GM19395 (cell line): ENCODE results near the gene ANKRD31.

Experiments
- ATAC-seq: cut with Tn5 transposase; IDR thresholded peaks from one replicate; pipeline ENCODE4 v1.9.1; 2021; ENCODE audit warnings: mild to moderate bottlenecking, moderate library complexity; ENCODE audit not compliant: unreplicated experiment

The ANKRD31 gene

GRCh38 chr5:75044406-75044805 lies 192.3 kb downstream of the ANKRD31 start:
- no peak for ATAC-seq

- no peak for ATAC-seq
Measured at GRCh38 chr5:75043633-75044264, 192.9 kb downstream of the ANKRD31 start.

GRCh38 chr5:75042522-75042921 lies 194.2 kb downstream of the ANKRD31 start:
- no peak for ATAC-seq

- ATAC-seq: no peak
Measured at GRCh38 chr5:75040973-75041372, 195.7 kb downstream of the ANKRD31 start.

- ATAC-seq: no peak
Measured at GRCh38 chr5:75037106-75037505, 199.6 kb downstream of the ANKRD31 start.

- ATAC-seq: no peak
Measured at GRCh38 chr5:75034137-75034739, 202.4 kb downstream of the ANKRD31 start.

GRCh38 chr5:75031366-75031765 lies 205.3 kb downstream of the ANKRD31 start:
- no peak for ATAC-seq

GRCh38 chr5:75028090-75028489 lies 208.6 kb downstream of the ANKRD31 start:
- no peak for ATAC-seq

- ATAC-seq: no peak
Measured at GRCh38 chr5:75023368-75024159, 213.1 kb downstream of the ANKRD31 start.

- ATAC-seq: no peak
Measured at GRCh38 chr5:75021800-75022199, 214.9 kb downstream of the ANKRD31 start.

GRCh38 chr5:75021219-75021618 lies 215.5 kb downstream of the ANKRD31 start:
- no peak for ATAC-seq

GRCh38 chr5:75020016-75020656 lies 216.5 kb downstream of the ANKRD31 start:
- no peak for ATAC-seq

GRCh38 chr5:75018805-75019587 lies 217.7 kb downstream of the ANKRD31 start:
- no peak for ATAC-seq
